Measurements from ENCODE around the gene CCT4. TPM values are rescaled to one million over a fixed set of nuclear protein-coding genes. Genes with fewer than 3 reads are reported as not detected.
A peak's percentile ranks its signal among the peaks of the same experiment; 100 is the strongest.
"Not testable (repeated sequence)": the region's sequence is repeated elsewhere in the genome, so short reads cannot be mapped to it uniquely, and the experiment has no call there.

The CCT4 gene
- total and polyA plus RNA-seq, 10 donors = 45.0 to 104 (median 83.1) TPM

GRCh38 chr2:61876400-61876799, 12.1 kb downstream of the CCT4 start:
- Histone ChIP-seq H3K27ac (no peak overlapping the region), H3K4me1 (no peaks in the 10 kb centered on the region), H3K27me3 (replicated peaks in 1 of 7) (no peaks in the 10 kb centered on the region), H3K4me3 (no peak overlapping the region), H3K9me3 (no peaks in the 10 kb centered on the region), H3K36me3 (peaks cover 15 to 100% (median 99%) of the 10 kb centered on the region in 6 donors)
- TF ChIP-seq POLR2AphosphoS5 (IDR thresholded peaks at IDR 0.05) (no peak), POLR2A (IDR thresholded peaks at IDR 0.05) (no peak)
- TF ChIP-seq, protein P1, sequence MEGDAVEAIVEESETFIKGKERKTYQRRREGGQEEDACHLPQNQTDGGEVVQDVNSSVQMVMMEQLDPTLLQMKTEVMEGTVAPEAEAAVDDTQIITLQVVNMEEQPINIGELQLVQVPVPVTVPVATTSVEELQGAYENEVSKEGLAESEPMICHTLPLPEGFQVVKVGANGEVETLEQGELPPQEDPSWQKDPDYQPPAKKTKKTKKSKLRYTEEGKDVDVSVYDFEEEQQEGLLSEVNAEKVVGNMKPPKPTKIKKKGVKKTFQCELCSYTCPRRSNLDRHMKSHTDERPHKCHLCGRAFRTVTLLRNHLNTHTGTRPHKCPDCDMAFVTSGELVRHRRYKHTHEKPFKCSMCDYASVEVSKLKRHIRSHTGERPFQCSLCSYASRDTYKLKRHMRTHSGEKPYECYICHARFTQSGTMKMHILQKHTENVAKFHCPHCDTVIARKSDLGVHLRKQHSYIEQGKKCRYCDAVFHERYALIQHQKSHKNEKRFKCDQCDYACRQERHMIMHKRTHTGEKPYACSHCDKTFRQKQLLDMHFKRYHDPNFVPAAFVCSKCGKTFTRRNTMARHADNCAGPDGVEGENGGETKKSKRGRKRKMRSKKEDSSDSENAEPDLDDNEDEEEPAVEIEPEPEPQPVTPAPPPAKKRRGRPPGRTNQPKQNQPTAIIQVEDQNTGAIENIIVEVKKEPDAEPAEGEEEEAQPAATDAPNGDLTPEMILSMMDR (IDR thresholded peaks at IDR 0.05 in 8 of 11, conservative IDR thresholded peaks at IDR 0.05 in 3 of 11) = no peak
- no peak for DNase-seq
- intact Hi-C loops (cut with DNase I; ENCODE audit: low total_unique reads) = no loop called here
- WGBS, 5 donors = 93 to 100% (median 94%) methylated on average over 1 of the region's 1 CpG

DNA sequence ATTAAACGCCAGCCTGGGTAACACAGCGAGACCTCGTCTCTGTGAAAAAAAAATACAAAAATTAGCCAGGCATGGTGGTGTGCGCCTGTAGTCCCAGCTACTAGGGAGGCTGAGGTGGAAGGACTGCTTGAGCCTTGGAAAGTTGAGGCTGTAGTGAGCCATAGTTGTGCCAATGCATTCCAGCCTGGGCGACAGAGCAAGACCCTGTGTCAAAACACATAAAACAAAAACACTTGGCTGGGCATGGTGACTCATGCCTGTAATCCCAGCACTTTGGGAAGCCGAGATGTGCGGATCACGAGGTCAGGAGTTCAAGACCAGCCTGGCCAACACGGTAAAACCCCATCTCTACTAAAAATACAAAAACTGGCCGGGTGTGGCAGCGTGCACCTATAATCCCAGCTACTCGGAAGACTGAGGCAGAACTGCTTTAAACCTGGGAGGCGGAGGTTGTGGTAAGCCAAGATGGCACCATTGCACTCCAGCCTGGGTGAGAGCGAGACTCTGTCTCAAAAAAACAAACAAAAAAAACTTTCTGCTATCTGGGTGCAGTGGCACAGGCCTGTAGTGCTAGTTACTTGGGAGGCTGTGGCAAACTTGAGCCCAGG, 21.9 kb downstream of the CCT4 start:
- intact Hi-C loops (cut with DNase I; ENCODE audit: low total_unique reads); H3K27ac ChIP-seq; DNase-seq; H3K4me1 ChIP-seq; H3K4me3 ChIP-seq; H3K27me3 ChIP-seq (replicated peaks in 1 of 7): not testable (repeated sequence)
- H3K36me3 ChIP-seq = peaks cover 0 to 91% (median 62%) of the 10 kb centered on the region in 6 donors
- H3K9me3 ChIP-seq = peaks cover 0 to 17% (median 13%) of the 10 kb centered on the region in 8 donors
- WGBS, 5 donors = 96 to 99% (median 97%) methylated on average over 14 of the region's 14 CpGs
- TF ChIP-seq POLR2AphosphoS5 (IDR thresholded peaks at IDR 0.05) = peak in 1 of 3 donors; percentile 25

DNA sequence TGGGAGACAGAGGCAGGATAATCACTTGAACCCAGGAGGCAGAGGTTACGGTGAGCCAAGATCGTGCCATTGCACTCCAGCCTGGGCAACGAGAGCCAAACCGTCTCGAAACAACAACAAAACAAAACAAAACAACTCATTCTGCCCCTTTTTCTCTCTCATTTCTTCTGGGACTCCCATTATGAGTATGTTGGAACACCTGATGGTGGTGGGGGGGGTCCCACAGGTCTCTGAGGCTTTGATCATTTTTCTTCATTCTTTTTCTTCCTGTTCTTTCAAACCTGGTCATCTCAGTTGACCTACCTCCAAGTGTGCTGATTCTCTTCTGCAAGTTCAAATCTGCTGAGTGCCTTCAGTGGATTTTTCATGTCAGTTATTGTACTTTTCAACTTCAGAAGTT, 26.4 kb downstream of the CCT4 start:
- peaks cover 0 to 46% (median 18%) of the 10 kb centered on the region in 6 donors for H3K36me3 ChIP-seq
- no peak overlapping the region for H3K4me3 ChIP-seq
- TF ChIP-seq POLR2A (IDR thresholded peaks at IDR 0.05) = no peak
- TF ChIP-seq POLR2AphosphoS5 (IDR thresholded peaks at IDR 0.05) = no peak
- TF ChIP-seq, protein P1 (IDR thresholded peaks at IDR 0.05 in 8 of 11, conservative IDR thresholded peaks at IDR 0.05 in 3 of 11) = no peak
- 92 to 99% (median 93%) methylated on average over 5 of the region's 5 CpGs for WGBS, 5 donors
- peaks cover 0 to 17% (median 14%) of the 10 kb centered on the region in 8 donors for H3K9me3 ChIP-seq
- no peak for DNase-seq
- no peaks in the 10 kb centered on the region for H3K4me1 ChIP-seq
- H3K27ac ChIP-seq = no peak overlapping the region
- intact Hi-C loops (cut with DNase I; ENCODE audit: low total_unique reads) = no loop called here
- H3K27me3 ChIP-seq (replicated peaks in 1 of 7) = no peaks in the 10 kb centered on the region

DNA sequence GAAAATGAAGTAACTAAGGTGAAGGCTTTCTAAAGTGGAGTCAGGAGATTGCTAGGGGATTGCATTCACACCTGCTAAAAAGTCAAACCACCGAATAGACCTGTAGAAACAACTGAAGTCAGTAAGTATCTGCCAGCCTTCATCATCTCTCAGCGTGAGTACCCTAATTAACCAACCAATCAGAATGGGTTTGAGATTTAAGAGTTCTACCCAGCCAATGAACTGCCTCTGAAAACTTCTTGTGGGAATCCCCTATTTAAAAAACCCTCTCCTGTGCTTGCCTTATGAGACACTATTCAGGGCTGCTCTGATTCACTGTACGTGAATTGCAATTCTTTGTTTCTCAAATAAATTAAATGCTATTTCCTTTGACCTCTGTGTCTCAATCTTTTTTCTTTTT, 31.2 kb downstream of the CCT4 start:
- intact Hi-C loops (cut with DNase I; ENCODE audit: low total_unique reads) = no loop called here
- WGBS, 5 donors = 65 to 77% (median 69%) methylated on average over 3 of the region's 3 CpGs
- Histone ChIP-seq H3K4me1 (peaks cover 4 to 19% (median 15%) of the 10 kb centered on the region in 6 donors), H3K9me3 (peaks cover 0 to 9% (median 7%) of the 10 kb centered on the region in 8 donors), H3K27ac (no peak overlapping the region), H3K36me3 (no peaks in the 10 kb centered on the region), H3K4me3 (no peak overlapping the region), H3K27me3 (replicated peaks in 1 of 7) (no peaks in the 10 kb centered on the region)
- DNase-seq = no peak
- no peak for TF ChIP-seq POLR2A (IDR thresholded peaks at IDR 0.05)
- TF ChIP-seq, protein P1 (IDR thresholded peaks at IDR 0.05 in 8 of 11, conservative IDR thresholded peaks at IDR 0.05 in 3 of 11) = no peak
- no peak for TF ChIP-seq POLR2AphosphoS5 (IDR thresholded peaks at IDR 0.05)

Measured in spleen (tissue), 11 donors.